K562 (cell line): ENCODE results near the gene PLEKHM3. TPM values are rescaled to one million over a fixed set of nuclear protein-coding genes. Genes with fewer than 3 reads are reported as not detected.

Experiments
- ATAC-seq: fragments of 200-7000 bp; cut with Tn5 transposase; 3 replicates; pipeline ENCODE4 v1.9.1; 2020; ENCODE audit warnings: moderate library complexity
- BruUV-seq: library from RNA; stranded (reverse); fragments of 400-500 nt; replicated peaks from 2 replicates; lab custom pipeline; 2021; lab: Mats Ljungman, UMichigan
- CTCF ChIA-PET: fragments of 300-600 bp; formaldehyde crosslinking; extraction: SDS; loops from one replicate; lab custom pipeline; 2021; ENCODE audit warnings: low intra/inter-chr PET ratio; lab: Yijun Ruan, JAX
- POLR2A ChIA-PET: fragments of 300-600, 350-650 bp; sonication (Branson Sonifier 250); formaldehyde crosslinking; extraction: SDS; loops from one replicate; lab custom pipeline; 2021; ENCODE audit warnings: antibody characterized with exemption, inconsistent platforms; lab: Yijun Ruan, JAX
- DNase-seq, 4 experiments: peaks; one replicate each; pipeline versions ENCODE4 v3.0.0 to v3.0.0-alpha.2; 2011 to 2018; ENCODE audit warnings: low spot score in 3 of 4, mixed read lengths in 3 of 4; ENCODE audit errors: extremely low read depth in 1 of 4
- FAIRE-seq: peaks from 2 replicates; lab custom pipeline; 2011; peaks lifted over from hg19 to GRCh38; lab: Jason Lieb, UNC
- H2AFZ ChIP-seq: 2 replicates; pipeline ENCODE4 v1.6.0; 2011; ENCODE audit warnings: low read depth, low read length, control low read depth, inconsistent platforms
- H3K27ac ChIP-seq: fragments of 200-600 bp; 3 replicates; pipeline ENCODE4 v1.8.0; 2011; ENCODE audit warnings: low read depth, mild to moderate bottlenecking, control low read depth, inconsistent platforms, low read length, moderate library complexity, mixed read lengths; ENCODE audit errors: extremely low read depth
- H3K27me3 ChIP-seq, 2 experiments: fragments of 300-600 bp in 1 of 2; 2 replicates in 1 of 2; 3 replicates in 1 of 2; pipeline versions ENCODE4 v1.6.0 to v1.8.0; 2011; ENCODE audit warnings: inconsistent platforms in 2 of 2, low read length in 2 of 2, mild to moderate bottlenecking in 1 of 2, mixed read lengths in 1 of 2, moderate library complexity in 1 of 2; ENCODE audit not compliant: control insufficient read depth in 2 of 2, insufficient read depth in 2 of 2
- H3K36me3 ChIP-seq: fragments of 300-600 bp; 3 replicates; pipeline ENCODE4 v1.8.0; 2011; ENCODE audit warnings: mild to moderate bottlenecking, low read length, inconsistent platforms; ENCODE audit not compliant: control insufficient read depth, insufficient read depth
- H3K4me1 ChIP-seq, 2 experiments: fragments of 200-600 bp in 1 of 2; replicated peaks in 1 of 2; 2 replicates in 1 of 2; 3 replicates in 1 of 2; pipeline versions ENCODE4 v1.5.1 to v1.8.0; 2011; ENCODE audit warnings: inconsistent platforms in 2 of 2, low read length in 2 of 2, mild to moderate bottlenecking in 1 of 2, mixed read lengths in 1 of 2, moderate library complexity in 1 of 2; ENCODE audit not compliant: control insufficient read depth in 2 of 2, insufficient read depth in 2 of 2
- H3K4me2 ChIP-seq: 2 replicates; pipeline ENCODE4 v1.6.1; 2011; ENCODE audit warnings: low read length, control low read depth, inconsistent platforms, mixed read lengths; ENCODE audit not compliant: insufficient read depth
- H3K4me3 ChIP-seq: fragments of 200-600 bp; sonication (generic), shearing (Covaris generic); 2 replicates; pipeline ENCODE4 v1.5.1; 2016; ENCODE audit warnings: control low read depth, inconsistent platforms
- H3K79me2 ChIP-seq: fragments of 200-600 bp; 3 replicates; pipeline ENCODE4 v1.8.0; 2011; ENCODE audit warnings: low read length, inconsistent platforms; ENCODE audit not compliant: control insufficient read depth, insufficient read depth
- H3K9ac ChIP-seq, 2 experiments: 2 replicates each; pipeline versions ENCODE4 v1.6.0 to v1.6.1; 2011; ENCODE audit warnings: low read depth in 2 of 2, low read length in 2 of 2, control low read depth in 1 of 2, inconsistent platforms in 1 of 2, mild to moderate bottlenecking in 1 of 2, mixed read lengths in 1 of 2; ENCODE audit not compliant: insufficient read depth in 1 of 2
- H3K9me1 ChIP-seq: one replicate; pipeline ENCODE4 v1.6.0; 2011; ENCODE audit warnings: inconsistent platforms, mild to moderate bottlenecking, low read length, moderate library complexity; ENCODE audit not compliant: control insufficient read depth, insufficient read depth
- H3K9me3 ChIP-seq: replicated peaks from 2 replicates; pipeline ENCODE4 v1.5.1; 2011; ENCODE audit warnings: low read depth, low read length, inconsistent platforms; ENCODE audit not compliant: control insufficient read depth, insufficient read depth
- H4K20me1 ChIP-seq: replicated peaks from 2 replicates; pipeline ENCODE4 v1.6.1; 2011; ENCODE audit warnings: low read length, inconsistent platforms, mixed read lengths; ENCODE audit not compliant: control insufficient read depth, insufficient read depth
- BMI1 ChIP-seq: fragments of 150-350 bp; IDR thresholded peaks from 2 replicates; pipeline ENCODE4 v1.6.1; 2014; ENCODE audit warnings: low read length
- BRD9 ChIP-seq: fragments of 450-650 bp; IDR thresholded peaks from 2 replicates; pipeline ENCODE4 v1.6.1; 2018; ENCODE audit warnings: low read depth; ENCODE audit not compliant: partially characterized antibody
- CEBPG ChIP-seq, 3 experiments: fragments of 200-800 bp in 1 of 3; sonication (Bioruptor generic) in 1 of 3; sonication (generic) in 1 of 3; formaldehyde crosslinking in 1 of 3; IDR thresholded peaks in 2 of 3; conservative IDR thresholded peaks in 1 of 3; 2 replicates each; pipeline versions ENCODE4 v1.6.1 to v1.8.0; 2016 to 2022; ENCODE audit warnings: missing compliant biosample characterization in 2 of 3, missing genetic modification characterization in 2 of 3, mild to moderate bottlenecking in 1 of 3, missing genetic modification reagents in 1 of 3
- DIDO1 ChIP-seq: fragments of 450-650 bp; IDR thresholded peaks from 2 replicates; pipeline ENCODE4 v1.6.1; 2016; ENCODE audit warnings: low read depth, missing biosample characterization, missing genetic modification characterization
- GATA2 ChIP-seq: sonication (generic); formaldehyde crosslinking; IDR thresholded peaks from 2 replicates; pipeline ENCODE4 v1.4.0; 2020; ENCODE audit warnings: mild to moderate bottlenecking, missing genetic modification reagents
- MIER1 ChIP-seq: fragments of 450-650 bp; IDR thresholded peaks from 2 replicates; pipeline ENCODE4 v1.6.1; 2016; ENCODE audit warnings: antibody characterized with exemption, mild to moderate bottlenecking, low read depth
- RBM15 ChIP-seq: fragments of 200-400 bp; formaldehyde crosslinking; IDR thresholded peaks from 2 replicates; pipeline ENCODE4 v1.6.1; 2018; ENCODE audit warnings: mild to moderate bottlenecking, low read length, moderate library complexity; ENCODE audit not compliant: insufficient read depth
- TAL1 ChIP-seq: fragments of 450-650 bp; IDR thresholded peaks from 2 replicates; pipeline ENCODE4 v1.6.1; 2016; ENCODE audit warnings: mild to moderate bottlenecking
- ZNF512 ChIP-seq: IDR thresholded peaks from 2 replicates; pipeline ENCODE4 v1.6.1; 2016; ENCODE audit warnings: missing genetic modification characterization, missing compliant biosample characterization
- WGBS: fragments of 100-300 bp; shearing (Covaris generic); methylation state at CpG from one replicate; pipeline ENCODE4 v1.1.6; 2016; ENCODE audit warnings: low coverage, mixed read lengths; ENCODE audit not compliant: insufficient coverage; ENCODE audit errors: missing lambda C conversion rate; 5-methylcytosine and 5-hydroxymethylcytosine counted together
- in situ Hi-C: fragments of 300-500 bp; cut with MboI; formaldehyde crosslinking; loops from 4 replicates; pipeline ENCODE4 v1.15.0; 2018; ENCODE audit warnings: inconsistent platforms, mixed read lengths
- intact Hi-C: fragments of 100-400 bp; cut with micrococcal nuclease; formaldehyde crosslinking; loops from 2 replicates; pipeline ENCODE4 v1.14.2; 2022
- polyA plus RNA-seq, 8 experiments: library from polyadenylated mRNA; depleted of rRNA in 4 of 8; stranded (reverse) in 5 of 8; unstranded in 3 of 8; fragments of >200 nt; fragmentation: Nextera tagmentation in 2 of 8; fragmentation: Illumina TruSeq in 1 of 8; extraction: Ambion mirVana in 2 of 8; extraction: Trizol in 1 of 8; gene quantifications; 2 replicates each; pipeline versions ENCODE4 v1.2.1 to v1.2.3, GENCODE V29; 2011 to 2014; ENCODE audit warnings: inconsistent platforms in 1 of 8, missing spikeins in 1 of 8
- total RNA-seq, 7 experiments: library from RNA; depleted of rRNA in 6 of 7; stranded (reverse); fragments of >200 nt in 6 of 7; fragmentation: Illumina TruSeq in 2 of 7; extraction: Trizol in 2 of 7; gene quantifications; 2 replicates each; pipeline versions ENCODE4 v1.2.1 to v1.2.3, GENCODE V29; 2011 to 2021; ENCODE audit warnings: low replicate concordance in 1 of 7

Gene PLEKHM3
- total and polyA plus RNA-seq, 9 of the 15 experiments (the other 6 are each of a cell fraction or from before 2014, with no cell fraction given) = 0.24 to 1.6 (median 1.0) TPM

GRCh38 chr2:208042450-208042849 lies 17.1 kb upstream of the PLEKHM3 start:
- H3K27me3 ChIP-seq = no peaks in the 10 kb centered on the region
- H3K9me3 ChIP-seq = no peaks in the 10 kb centered on the region
- POLR2A ChIA-PET = no interaction called here
- FAIRE-seq (no peak), ATAC-seq (no peak), DNase-seq (no peak)
- 0% methylated on average over 2 of the region's 2 CpGs for WGBS
- CTCF ChIA-PET = no interaction called here
- in situ Hi-C loops (no loop called here), intact Hi-C loops (loop anchor here (5.0 kb wide), 1 partner anchor 415 kb away; the partner anchor contains the start of gene METTL21A)
- no peaks in the 10 kb centered on the region for H4K20me1 ChIP-seq
- H3K4me3 ChIP-seq = no peak overlapping the region
- no TSS peak for BruUV-seq
- H3K36me3 ChIP-seq = no peaks in the 10 kb centered on the region
- H3K9ac ChIP-seq = no peak overlapping the region
- no peak overlapping the region for H3K4me2 ChIP-seq
- H3K27ac ChIP-seq = no peak overlapping the region
- TF ChIP-seq BRD9 = no peak
- no peak for TF ChIP-seq DIDO1 (tag)
- no peak for TF ChIP-seq GATA2 (CRISPR knock-in tag)
- no peak for TF ChIP-seq TAL1
- no peak for TF ChIP-seq CEBPG (CRISPR knock-in tag; IDR thresholded peaks at IDR 0.05)
- TF ChIP-seq CEBPG (tag; conservative IDR thresholded peaks at IDR 0.05 in 1 of 2, IDR thresholded peaks at IDR 0.05 in 1 of 2) = 0 out of 4 replicates have a peak, but pooled peaks of 1 of the 2 experiments have one; percentile 21
- no peak for TF ChIP-seq BMI1
- no peaks in the 10 kb centered on the region for H3K9me1 ChIP-seq
- H3K79me2 ChIP-seq = no peaks in the 10 kb centered on the region
- H3K4me1 ChIP-seq = no peaks in the 10 kb centered on the region
- H2AFZ ChIP-seq = no peak overlapping the region

- intact Hi-C loops = loop anchor here (5.0 kb wide), 1 partner anchor 415 kb away; the partner anchor contains the start of gene METTL21A
- CTCF ChIA-PET = no interaction called here
These were observed 16.7 kb upstream of the PLEKHM3 start for GRCh38 chr2:208042041-208042440.

More at GRCh38 chr2:208042041-208042440, 16.7 kb upstream of the PLEKHM3 start:
- TF ChIP-seq ZNF512 (no peak), RBM15 (no peak), MIER1 (no peak)
- Histone ChIP-seq H3K79me2 (no peaks in the 10 kb centered on the region), H3K9ac (no peak overlapping the region), H3K9me1 (no peaks in the 10 kb centered on the region), H3K27me3 (no peaks in the 10 kb centered on the region), H3K4me2 (no peak overlapping the region), H3K4me1 (no peaks in the 10 kb centered on the region), H3K4me3 (no peak overlapping the region), H2AFZ (no peak overlapping the region), H3K27ac (no peak overlapping the region), H4K20me1 (no peaks in the 10 kb centered on the region), H3K36me3 (no peaks in the 10 kb centered on the region), H3K9me3 (no peaks in the 10 kb centered on the region)
- WGBS = 0% methylated on average over 3 of the region's 3 CpGs
- in situ Hi-C loops = no loop called here
- DNase-seq (no peak), ATAC-seq (peak; percentile 53; the same call in 2 of the 3 replicates), FAIRE-seq (no peak)
- POLR2A ChIA-PET = no interaction called here
- BruUV-seq = no TSS peak
